NCI-H146 treated with DMSO at 0.1 percent for 48 hours (cell line): ENCODE data around the gene TERC.

ENCODE experiments used
- DNase-seq: peaks from one replicate; lab custom pipeline; 2025; ENCODE audit not compliant: unreplicated experiment; lab: John Stamatoyannopoulos, UW

Gene TERC

GRCh38 chr3:169764882-169765612 lies at the start of gene TERC:
Gene TERC, minus strand, starts transcription at chr3:169765060.
- peak; percentile 89 for DNase-seq

GRCh38 chr3:169813757-169814517 lies 49.1 kb upstream of the TERC start:
- DNase-seq: peak; percentile 68

GRCh38 chr3:169813278-169813677 lies 48.4 kb upstream of the TERC start:
- no peak for DNase-seq

- peak; percentile 96 for DNase-seq
These were observed 47.7 kb upstream of the TERC start, which contains the start of the genes LRRC34 and LRRIQ4 for GRCh38 chr3:169812332-169813235. Gene LRRC34, minus strand, starts transcription at chr3:169812904. Its CDS starts 356 bp downstream, at chr3:169812548. Gene LRRIQ4, plus strand, starts transcription at chr3:169812870. Its CDS starts 9,052 bp downstream, at chr3:169821922.

GRCh38 chr3:169811631-169812331 lies 46.9 kb upstream of the TERC start:
- DNase-seq: peak; percentile 71

- DNase-seq: no peak
These were observed 44.5 kb upstream of the TERC start for GRCh38 chr3:169809230-169809795.

- no peak for DNase-seq
These were observed 39.8 kb upstream of the TERC start for GRCh38 chr3:169804681-169805080.

- DNase-seq: no peak
These were observed 27.5 kb upstream of the TERC start for GRCh38 chr3:169792359-169792758.

- no peak for DNase-seq
These were observed 26.0 kb upstream of the TERC start for GRCh38 chr3:169790687-169791429.

- no peak for DNase-seq
These were observed 25.4 kb upstream of the TERC start for GRCh38 chr3:169790219-169790618.

GRCh38 chr3:169787791-169788190 lies 22.9 kb upstream of the TERC start:
- DNase-seq: no peak

GRCh38 chr3:169787120-169787519 lies 22.3 kb upstream of the TERC start:
- no peak for DNase-seq

- DNase-seq: no peak
These were observed 16.5 kb upstream of the TERC start for GRCh38 chr3:169781209-169781855.

- DNase-seq: no peak
These were observed 15.9 kb upstream of the TERC start for GRCh38 chr3:169780742-169781141.

GRCh38 chr3:169777822-169778221 lies 13.0 kb upstream of the TERC start:
- no peak for DNase-seq

GRCh38 chr3:169774186-169774585 lies 9.3 kb upstream of the TERC start:
- DNase-seq: no peak

- DNase-seq: peak; percentile 95
These were observed 8.3 kb upstream of the TERC start, which contains the start of gene MYNN for GRCh38 chr3:169772897-169773816. Gene MYNN, plus strand, starts transcription at chr3:169773396. Its CDS starts 900 bp downstream, at chr3:169774296.
